Activated naive CD4-positive, alpha-beta T cell treated with anti-CD3 and anti-CD28 coated beads, Interleukin-2, amount 50 U/mL, for 16 hours (primary cell): Measurements from ENCODE around the gene NAPSA.
A peak's percentile ranks its signal among the peaks of the same experiment; 100 is the strongest.

Experiments
- DNase-seq: peaks from one replicate; pipeline ENCODE4 v3.0.0-alpha.2; 2020

Gene NAPSA

GRCh38 chr19:50383852-50384684 is 18.6 kb upstream of the NAPSA start, which contains the start of gene POLD1:
Gene POLD1 (plus strand): TSS chr19:50384347. CDS start chr19:50398852, 14,505 bp downstream.
- DNase-seq: peak; percentile 99

DNA sequence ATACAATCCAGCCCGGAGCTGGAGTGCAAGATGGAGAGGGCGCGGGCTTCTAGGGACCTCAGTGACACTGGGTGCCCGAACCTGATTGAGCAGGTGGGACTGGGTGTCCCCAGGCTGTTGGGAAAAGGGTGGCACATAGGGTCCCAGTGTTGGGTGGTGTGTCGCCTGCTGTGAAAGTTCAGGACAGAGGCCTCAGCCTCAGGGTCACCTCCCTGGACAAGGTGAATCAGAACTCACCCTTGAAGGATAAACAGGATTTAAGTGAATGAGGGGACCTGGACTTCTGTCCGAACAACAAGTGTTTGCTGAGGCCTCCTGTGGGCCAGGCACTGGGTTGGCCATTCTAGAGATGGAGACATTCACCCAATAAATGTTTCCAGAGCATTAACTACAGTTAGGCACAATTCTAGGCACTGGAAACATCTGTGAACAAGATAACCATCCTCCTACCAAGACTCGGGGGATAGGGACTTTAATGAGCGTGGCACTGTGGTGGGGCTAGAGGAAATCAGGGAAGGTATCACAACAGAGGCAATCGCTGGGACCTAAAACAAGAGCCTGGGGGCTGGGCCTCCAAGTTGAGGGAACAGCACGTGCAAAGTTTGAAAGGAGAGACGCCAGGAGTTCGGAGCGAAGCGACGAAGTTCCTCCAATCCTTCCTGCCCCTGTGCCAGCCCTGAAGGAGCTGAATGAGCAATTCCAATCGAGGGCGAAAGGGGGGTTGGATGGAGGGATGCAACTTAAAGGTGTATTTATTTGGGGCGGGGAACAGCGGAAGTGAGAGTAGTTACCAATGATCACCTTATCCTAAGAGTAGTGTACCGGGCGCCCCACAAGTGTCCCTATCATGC is 17.8 kb upstream of the NAPSA start:
- DNase-seq: no peak

DNA sequence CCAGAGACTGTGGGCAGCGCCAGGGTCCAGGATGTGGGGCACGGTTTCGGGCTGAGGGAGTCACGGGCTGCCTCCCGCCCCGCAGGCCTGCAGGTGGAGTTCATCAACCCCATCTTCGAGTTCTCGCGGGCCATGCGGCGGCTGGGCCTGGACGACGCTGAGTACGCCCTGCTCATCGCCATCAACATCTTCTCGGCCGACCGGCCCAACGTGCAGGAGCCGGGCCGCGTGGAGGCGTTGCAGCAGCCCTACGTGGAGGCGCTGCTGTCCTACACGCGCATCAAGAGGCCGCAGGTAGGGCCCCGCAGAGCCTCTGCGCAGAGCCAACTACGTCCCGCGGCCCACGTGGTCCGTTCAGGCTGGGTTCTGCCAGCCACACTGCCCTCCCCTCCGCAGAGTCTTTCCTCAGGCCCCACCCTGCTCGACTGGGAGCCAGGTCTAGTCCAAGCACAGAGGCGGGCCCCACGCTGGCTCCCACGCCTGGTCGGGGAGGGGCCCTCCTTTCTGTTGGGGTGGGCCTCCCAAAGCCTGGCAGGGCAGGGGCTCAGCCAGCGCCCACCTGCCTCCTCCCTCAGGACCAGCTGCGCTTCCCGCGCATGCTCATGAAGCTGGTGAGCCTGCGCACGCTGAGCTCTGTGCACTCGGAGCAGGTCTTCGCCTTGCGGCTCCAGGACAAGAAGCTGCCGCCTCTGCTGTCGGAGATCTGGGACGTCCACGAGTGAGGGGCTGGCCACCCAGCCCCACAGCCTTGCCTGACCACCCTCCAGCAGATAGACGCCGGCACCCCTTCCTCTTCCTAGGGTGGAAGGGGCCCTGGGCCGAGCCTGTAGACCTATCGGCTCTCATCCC is 16.7 kb upstream of the NAPSA start:
- DNase-seq: no peak

GRCh38 chr19:50380751-50381151 is 15.3 kb upstream of the NAPSA start:
- DNase-seq: no peak

- no peak for DNase-seq
These were observed 14.7 kb upstream of the NAPSA start for GRCh38 chr19:50380137-50380536.

- DNase-seq: no peak
These were observed 14.2 kb upstream of the NAPSA start for GRCh38 chr19:50379602-50380001.

DNA sequence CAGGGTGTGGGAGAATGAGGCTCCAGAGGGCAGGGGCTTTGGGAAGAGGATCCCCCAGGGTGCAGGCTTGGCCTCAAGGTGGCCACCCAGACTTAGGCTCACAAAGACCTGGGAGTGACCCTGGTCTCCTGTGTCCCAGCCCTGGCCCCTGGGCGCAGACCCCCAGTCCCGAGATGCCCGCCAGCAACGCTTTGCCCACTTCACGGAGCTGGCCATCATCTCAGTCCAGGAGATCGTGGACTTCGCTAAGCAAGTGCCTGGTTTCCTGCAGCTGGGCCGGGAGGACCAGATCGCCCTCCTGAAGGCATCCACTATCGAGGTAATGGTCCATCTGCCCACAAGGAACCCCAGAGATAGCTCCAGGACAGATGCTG is 13.4 kb upstream of the NAPSA start:
- no peak for DNase-seq

- no peak for DNase-seq
These were observed 12.9 kb upstream of the NAPSA start for GRCh38 chr19:50378169-50378862.

DNA sequence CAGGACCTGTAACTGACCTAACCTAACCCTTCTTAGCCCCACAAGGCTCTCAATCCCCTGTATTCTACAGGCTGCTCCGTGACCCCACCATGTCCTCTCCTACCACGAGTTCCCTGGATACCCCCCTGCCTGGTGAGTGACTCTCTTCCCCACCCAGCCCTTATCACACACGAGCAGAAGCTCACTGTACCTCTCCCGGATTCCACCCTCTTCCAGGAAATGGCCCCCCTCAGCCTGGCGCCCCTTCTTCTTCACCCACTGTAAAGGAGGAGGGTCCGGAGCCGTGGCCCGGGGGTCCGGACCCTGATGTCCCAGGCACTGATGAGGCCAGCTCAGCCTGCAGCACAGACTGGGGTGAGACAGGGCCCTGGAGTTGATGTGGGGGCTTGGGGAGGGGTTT is 12.1 kb upstream of the NAPSA start:
- DNase-seq: no peak

GRCh38 chr19:50377051-50377461 is 11.6 kb upstream of the NAPSA start:
- DNase-seq: peak; percentile 65

- DNase-seq: peak; percentile 93
These were observed 11.0 kb upstream of the NAPSA start, which contains the start of gene NR1H2 for GRCh38 chr19:50376166-50377050. Gene NR1H2 (plus strand): TSS chr19:50376457. CDS start chr19:50377606, 1,149 bp downstream.

DNA sequence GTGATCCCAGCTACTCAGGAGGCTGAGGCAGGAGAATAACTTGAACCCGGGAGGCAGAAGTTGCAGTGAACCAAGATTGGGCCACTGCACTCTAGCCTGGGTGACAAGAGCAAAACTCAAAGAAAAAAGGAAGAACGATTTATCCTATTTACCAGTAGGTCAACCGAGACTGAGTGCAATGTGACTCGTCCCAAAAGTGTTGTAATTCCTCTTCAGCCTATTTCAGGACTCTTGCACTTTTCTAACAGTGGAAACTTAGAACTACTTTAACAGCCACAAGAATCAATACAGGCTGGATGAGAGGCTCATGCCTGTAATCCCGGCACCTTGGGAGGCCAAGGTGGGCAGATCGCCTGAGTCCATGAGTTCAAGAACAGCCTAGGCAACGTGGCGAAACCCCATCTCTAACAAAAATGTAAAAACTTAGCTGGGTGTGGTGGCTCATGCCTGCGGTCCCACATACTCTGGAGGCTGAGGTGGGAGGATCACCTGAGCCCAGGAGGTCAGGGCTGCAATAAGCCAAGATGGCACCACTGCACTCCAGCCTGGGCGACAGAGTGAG is 6.6 kb upstream of the NAPSA start:
- no peak for DNase-seq

DNA sequence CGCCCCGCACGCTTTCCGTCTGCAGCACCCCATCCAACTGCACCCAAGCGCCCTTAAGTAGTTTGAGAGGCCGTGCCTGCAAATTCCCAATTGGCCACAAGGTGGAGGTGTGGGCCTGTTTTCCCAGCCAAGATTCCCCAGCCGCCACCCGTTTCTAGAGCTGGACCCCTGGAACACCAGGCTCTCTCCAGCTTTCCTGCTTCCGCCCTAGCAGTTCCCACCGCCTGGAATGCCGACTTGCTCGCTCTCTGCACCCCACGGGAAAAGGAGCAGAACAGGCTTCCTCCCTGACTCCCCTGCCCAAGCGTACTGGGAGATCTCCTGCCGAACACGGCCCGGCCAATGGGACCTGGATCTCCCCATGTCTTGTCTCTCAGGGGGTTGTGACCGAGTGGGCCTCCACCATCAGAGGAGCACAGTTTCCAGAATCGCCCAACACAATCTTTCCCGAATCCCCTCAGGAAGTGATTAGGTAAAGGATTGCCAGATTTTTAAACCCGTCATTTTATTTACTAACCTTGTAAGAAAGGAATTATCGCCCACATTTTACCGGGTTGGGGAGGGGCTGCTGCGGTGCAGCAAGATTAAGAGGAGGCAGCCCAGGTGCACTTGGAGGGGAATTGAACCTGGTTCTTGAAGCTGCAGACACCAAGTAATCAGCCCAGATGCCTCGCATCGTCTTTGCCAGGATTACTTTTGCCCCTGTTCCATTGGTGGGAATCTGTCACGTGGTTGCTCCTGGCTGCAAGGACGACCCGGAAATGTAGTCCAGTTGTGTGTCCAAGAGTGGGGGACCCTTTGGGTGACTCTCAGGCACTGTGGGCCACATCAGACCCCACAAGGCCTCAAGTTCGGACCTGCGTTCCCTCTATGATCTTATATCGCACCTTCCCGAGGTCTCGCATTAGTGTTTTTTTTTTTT is 3.5 kb upstream of the NAPSA start:
- DNase-seq: peak; percentile 77

DNA sequence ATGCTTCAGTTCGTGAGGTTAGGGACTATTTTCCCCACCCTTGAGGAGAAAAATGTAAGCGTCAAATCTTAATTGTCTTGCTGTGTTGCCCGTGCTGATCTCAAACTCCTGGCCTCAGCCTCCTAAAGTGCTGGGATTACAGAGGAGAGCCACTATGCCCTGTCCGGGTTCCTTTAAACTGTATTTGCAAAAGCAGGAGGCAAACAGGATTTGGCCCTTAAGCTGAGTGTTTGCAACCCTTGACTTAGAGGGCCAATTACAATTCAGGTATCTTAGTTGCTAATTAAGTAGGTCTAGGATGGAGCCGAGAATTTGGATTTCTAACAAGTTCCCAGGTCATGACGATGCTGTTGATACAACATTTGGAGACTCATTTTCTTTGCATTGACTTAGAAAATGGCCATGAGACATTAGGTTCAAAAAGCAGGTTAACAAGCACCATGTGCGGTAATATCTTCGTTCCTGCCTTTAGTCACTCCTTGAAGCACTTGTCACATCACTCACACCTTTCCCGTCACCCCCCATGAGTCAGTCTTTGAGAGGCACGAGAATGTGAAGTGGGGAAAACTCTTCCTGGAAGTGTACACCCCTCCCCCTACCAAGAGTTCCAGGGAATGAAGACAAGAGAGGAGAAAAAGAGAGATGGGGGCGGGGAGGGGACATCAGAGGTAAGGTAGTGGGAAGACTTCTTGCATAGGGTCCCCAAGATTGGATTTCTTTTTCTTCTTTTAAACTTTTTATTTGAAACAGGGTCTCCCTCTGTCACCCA is 2.6 kb downstream of the NAPSA start:
- DNase-seq: no peak

DNA sequence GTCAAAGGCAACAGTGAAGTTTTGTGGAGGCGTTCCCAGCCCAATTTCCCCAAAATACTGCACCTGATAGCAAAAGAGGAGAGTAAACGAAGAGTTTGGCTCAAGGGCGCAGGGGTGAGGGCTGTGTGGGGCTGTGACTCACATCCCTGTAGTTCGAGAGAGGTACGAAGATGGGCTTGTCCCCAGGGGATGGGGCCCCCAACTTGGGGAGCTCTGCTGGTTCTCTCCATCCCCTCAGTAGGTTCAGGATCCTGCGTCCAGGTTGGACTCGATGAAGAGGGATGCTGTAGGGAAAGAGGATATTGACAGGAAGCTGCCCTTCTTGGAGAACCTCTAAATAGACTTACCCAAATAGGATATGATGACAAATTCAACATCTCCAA is 3.4 kb downstream of the NAPSA start:
- no peak for DNase-seq

- no peak for DNase-seq
These were observed 4.0 kb downstream of the NAPSA start for GRCh38 chr19:50361290-50362029.

- no peak for DNase-seq
These were observed 6.1 kb downstream of the NAPSA start for GRCh38 chr19:50359328-50359818.
